GM06990 (cell line): ENCODE measurements around the gene DENND1A.
"Not testable (repeated sequence)": the region's sequence is repeated elsewhere in the genome, so short reads cannot be mapped to it uniquely, and the experiment has no call there.

ENCODE experiments used
- DNase-seq: peaks from one replicate; pipeline ENCODE4 v3.0.0-alpha.2; 2011; ENCODE audit not compliant: insufficient read length; ENCODE audit errors: extremely low read depth
- H3K27me3 ChIP-seq: replicated peaks from 2 replicates; pipeline ENCODE4 v1.6.0; 2011; ENCODE audit warnings: low read length; ENCODE audit not compliant: control insufficient read depth, insufficient read depth
- H3K36me3 ChIP-seq: 2 replicates; pipeline ENCODE4 v1.5.1; 2011; ENCODE audit warnings: low read length; ENCODE audit not compliant: control insufficient read depth, insufficient read depth
- H3K4me3 ChIP-seq: replicated peaks from 2 replicates; pipeline ENCODE4 v1.5.1; 2011; ENCODE audit warnings: low read depth, mild to moderate bottlenecking, control low read depth, low read length
- TF ChIP-seq, protein P1 (sequence below): IDR thresholded peaks from 2 replicates; pipeline ENCODE4 v1.5.1; 2011; ENCODE audit warnings: low read length, control low read depth, mild to moderate bottlenecking, inconsistent platforms; ENCODE audit not compliant: insufficient read depth, poor library complexity, severe bottlenecking

The DENND1A gene

DNA sequence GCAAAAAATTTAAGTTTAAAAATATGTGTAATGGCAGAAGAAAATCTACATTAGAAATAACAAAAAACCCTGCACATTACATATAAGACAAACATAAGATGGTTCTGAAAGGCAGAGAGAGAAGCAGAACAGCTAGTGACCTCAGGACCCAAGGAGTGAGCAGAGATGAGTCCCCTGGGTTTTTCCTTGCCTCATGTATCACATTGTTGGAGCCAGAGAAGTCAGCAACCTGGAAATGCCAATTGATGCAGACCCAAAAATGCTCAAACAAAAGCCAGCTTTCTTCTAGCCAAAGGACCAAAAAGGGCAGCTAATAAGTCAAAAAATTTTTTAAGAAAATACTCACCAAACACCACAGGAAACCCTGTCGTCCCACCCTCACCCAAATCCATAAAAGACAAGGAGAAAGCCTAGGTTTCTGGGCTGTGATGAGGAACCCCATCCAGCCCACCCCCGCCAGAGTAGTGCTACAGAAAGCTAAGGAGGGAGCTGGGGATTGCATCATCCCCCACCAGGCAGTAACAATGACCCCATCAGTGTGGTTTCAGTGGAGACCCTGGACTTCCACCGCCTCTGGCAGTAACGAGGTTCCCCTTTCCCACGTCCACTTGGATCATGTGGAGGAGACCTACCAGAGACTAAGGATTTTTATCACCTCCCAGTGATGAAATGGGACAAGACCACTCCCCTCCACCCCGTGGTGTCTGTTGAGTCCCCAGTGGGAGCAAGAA lies 17.6 kb downstream of the DENND1A start:
- no peak overlapping the region for H3K4me3 ChIP-seq
- no peaks in the 10 kb centered on the region; the same call in 1 of the 2 replicates for H3K36me3 ChIP-seq
- H3K27me3 ChIP-seq = no peaks in the 10 kb centered on the region
- DNase-seq = no peak
- TF ChIP-seq, protein P1, sequence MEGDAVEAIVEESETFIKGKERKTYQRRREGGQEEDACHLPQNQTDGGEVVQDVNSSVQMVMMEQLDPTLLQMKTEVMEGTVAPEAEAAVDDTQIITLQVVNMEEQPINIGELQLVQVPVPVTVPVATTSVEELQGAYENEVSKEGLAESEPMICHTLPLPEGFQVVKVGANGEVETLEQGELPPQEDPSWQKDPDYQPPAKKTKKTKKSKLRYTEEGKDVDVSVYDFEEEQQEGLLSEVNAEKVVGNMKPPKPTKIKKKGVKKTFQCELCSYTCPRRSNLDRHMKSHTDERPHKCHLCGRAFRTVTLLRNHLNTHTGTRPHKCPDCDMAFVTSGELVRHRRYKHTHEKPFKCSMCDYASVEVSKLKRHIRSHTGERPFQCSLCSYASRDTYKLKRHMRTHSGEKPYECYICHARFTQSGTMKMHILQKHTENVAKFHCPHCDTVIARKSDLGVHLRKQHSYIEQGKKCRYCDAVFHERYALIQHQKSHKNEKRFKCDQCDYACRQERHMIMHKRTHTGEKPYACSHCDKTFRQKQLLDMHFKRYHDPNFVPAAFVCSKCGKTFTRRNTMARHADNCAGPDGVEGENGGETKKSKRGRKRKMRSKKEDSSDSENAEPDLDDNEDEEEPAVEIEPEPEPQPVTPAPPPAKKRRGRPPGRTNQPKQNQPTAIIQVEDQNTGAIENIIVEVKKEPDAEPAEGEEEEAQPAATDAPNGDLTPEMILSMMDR = no peak

DNA sequence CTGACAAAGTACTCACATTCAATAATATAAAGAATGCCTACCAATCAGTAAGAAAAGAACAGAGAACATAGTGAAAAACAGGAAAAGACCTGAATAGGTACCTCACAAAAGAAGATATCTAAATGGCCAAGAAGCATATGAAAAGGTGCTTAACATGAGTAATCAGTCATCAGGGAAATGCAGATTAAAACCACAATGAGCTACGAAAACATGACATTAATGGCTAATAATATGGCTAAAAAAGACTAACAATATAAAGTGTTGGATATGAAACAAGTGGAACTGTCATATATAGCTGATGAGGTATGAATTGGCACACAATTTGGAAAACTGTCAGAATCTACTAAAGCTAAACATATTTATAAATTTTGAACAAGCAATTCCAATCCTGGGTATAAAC lies 18.9 kb downstream of the DENND1A start:
- Histone ChIP-seq H3K36me3 (no peaks in the 10 kb centered on the region; the same call in 1 of the 2 replicates), H3K4me3 (no peak overlapping the region), H3K27me3 (no peaks in the 10 kb centered on the region)
- TF ChIP-seq, protein P1 = no peak
- DNase-seq = no peak

DNA sequence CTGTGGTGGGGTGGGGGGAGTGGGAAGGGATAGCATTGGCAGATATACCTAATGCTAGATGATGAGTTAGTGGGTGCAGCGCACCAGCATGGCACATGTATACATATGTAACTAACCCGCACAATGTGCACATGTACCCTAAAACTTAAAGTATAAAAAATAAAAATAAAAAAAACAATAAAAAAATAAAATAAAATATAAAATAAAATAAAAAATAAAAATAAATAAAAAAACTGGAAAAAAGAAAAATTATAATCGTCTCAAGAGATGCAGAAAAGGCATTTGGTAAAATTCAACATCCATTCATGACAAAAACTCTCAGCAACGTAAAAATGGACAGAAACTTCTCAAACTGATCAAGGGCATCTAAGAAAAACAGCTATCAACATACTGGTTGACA lies 20.7 kb downstream of the DENND1A start:
- H3K27me3 ChIP-seq, H3K4me3 ChIP-seq, DNase-seq, H3K36me3 ChIP-seq: not testable (repeated sequence)

DNA sequence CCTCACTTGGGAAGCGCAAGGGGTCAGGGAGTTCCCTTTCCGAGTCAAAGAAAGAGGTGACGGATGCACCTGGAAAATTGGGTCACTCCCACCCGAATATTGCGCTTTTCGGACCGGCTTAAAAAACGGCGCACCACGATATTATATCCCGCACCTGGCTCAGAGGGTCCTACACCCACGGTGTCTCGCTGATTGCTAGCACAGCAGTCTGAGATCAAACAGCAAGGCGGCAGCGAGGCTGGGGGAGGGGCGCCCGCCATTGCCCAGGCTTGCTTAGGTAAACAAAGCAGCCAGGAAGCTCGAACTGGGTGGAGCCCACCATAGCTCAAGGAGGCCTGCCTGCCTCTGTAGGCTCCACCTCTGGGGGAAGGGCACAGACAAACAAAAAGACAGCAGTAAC lies 26.4 kb downstream of the DENND1A start:
- H3K36me3 ChIP-seq, H3K4me3 ChIP-seq, DNase-seq, H3K27me3 ChIP-seq: not testable (repeated sequence)

DNA sequence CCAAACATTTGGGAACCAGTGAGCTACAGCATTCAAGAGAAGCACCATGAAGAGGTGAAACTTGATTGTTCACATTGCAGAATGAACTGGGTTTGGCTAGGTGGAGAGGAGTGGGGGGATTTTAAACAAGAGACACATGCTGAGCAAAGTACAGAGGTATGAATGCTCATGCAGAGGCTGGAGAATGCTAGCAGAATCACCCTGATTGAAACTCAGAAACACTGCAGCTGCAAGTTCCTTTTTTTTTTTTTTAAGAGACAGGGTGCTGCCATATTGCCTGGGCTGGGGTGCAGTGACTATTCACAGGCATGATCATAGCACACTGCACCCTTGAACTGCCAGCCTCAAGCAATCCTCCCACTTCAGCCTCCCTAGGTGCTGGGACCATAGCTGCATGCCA lies 35.1 kb downstream of the DENND1A start:
- H3K36me3 ChIP-seq = no peaks in the 10 kb centered on the region
- peak; percentile 17 for DNase-seq
- TF ChIP-seq, protein P1 = no peak
- H3K4me3 ChIP-seq = no peak overlapping the region
- no peaks in the 10 kb centered on the region for H3K27me3 ChIP-seq

DNA sequence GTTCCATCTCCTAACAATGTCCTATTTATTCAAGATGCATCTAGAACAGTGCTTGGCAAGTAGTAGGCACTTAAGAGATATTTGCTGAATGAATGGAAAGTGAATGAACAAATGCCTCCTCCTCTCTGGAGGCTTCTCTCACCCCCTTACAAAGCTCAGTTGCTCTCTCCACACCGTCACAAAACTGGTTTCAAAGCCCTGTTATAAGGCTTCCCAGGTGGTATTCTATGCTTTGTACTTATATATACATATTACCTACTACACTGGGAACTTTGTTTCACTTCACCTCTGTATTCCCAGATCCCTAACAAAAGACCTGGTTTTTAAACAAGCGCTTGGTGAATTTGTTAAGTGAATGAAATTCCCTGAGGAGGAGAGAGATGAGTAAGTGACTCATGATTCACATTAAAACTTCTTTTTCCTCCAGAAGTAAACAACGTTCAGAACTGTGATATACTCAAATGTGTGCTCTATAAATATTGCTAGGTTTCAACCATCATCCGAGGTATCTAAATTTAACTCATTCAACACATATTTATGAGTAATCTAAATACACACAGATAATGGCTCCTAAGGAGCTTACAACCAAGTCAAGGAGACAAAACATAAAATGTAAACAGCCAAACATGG lies 36.0 kb downstream of the DENND1A start:
- no peak overlapping the region for H3K4me3 ChIP-seq
- H3K27me3 ChIP-seq = no peaks in the 10 kb centered on the region
- TF ChIP-seq, protein P1 = no peak
- DNase-seq = peak; percentile 18
- H3K36me3 ChIP-seq = no peaks in the 10 kb centered on the region

DNA sequence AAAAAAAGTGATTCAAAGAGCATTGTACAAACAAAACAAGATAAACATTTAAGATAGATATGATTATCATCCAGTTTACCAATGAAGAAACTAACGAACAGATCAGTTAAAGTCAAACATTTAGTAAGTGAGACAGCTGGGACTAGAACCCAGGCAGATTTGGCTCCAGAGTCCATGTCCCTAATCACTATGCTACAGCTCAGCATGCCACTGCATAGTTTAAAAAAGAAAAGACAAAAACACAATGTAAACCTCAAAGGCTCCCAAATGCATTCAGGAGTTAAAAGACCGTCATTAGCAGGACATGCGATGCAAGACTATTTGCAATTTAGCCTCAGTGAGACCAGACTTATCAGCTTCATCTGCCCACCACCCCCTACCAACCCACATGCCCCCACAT lies 36.8 kb downstream of the DENND1A start:
- no peaks in the 10 kb centered on the region for H3K36me3 ChIP-seq
- TF ChIP-seq, protein P1 = no peak
- no peaks in the 10 kb centered on the region for H3K27me3 ChIP-seq
- DNase-seq = no peak
- no peak overlapping the region for H3K4me3 ChIP-seq
